ENCODE measurements around the gene EPHB2. TPM values are rescaled to one million over a fixed set of nuclear protein-coding genes. Genes with fewer than 3 reads are reported as not detected.
A peak's percentile ranks its signal among the peaks of the same experiment; 100 is the strongest.

Gene EPHB2
- total RNA-seq, 1 donor from 2014 or later = 3.9 TPM

DNA sequence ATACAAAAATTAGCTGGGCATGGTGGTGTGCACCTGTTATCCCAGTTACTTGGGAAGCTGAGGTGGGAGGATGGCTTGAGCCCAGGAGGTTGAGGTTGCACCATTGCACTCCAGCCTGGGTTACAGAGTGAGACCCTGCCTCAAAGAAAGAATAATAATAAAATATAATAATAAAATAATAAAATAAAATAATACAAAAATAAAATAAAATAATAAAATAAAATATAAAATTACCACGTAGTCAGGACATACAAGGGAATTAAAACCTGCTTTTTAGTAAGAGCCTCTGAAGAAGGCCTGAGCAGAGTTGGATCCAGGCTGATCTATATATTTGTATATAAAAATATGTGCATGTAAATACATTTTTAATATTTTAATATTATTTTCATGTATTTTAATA is 41.7 kb downstream of the EPHB2 start:
- Histone ChIP-seq H3K4me3 (no peak overlapping the region), H3K9me3 (no peaks in the 10 kb centered on the region), H3K27me3 (no peaks in the 10 kb centered on the region), H3K27ac (no peak overlapping the region), H3K4me1 (peaks cover 25% of the 10 kb centered on the region), H3K36me3 (no peaks in the 10 kb centered on the region)
- intact Hi-C loops (cut with DNase I) = no loop called here
- DNase-seq (ENCODE audit: extremely low spot score in 2 of 2) = no peak
- TF ChIP-seq, protein P1, sequence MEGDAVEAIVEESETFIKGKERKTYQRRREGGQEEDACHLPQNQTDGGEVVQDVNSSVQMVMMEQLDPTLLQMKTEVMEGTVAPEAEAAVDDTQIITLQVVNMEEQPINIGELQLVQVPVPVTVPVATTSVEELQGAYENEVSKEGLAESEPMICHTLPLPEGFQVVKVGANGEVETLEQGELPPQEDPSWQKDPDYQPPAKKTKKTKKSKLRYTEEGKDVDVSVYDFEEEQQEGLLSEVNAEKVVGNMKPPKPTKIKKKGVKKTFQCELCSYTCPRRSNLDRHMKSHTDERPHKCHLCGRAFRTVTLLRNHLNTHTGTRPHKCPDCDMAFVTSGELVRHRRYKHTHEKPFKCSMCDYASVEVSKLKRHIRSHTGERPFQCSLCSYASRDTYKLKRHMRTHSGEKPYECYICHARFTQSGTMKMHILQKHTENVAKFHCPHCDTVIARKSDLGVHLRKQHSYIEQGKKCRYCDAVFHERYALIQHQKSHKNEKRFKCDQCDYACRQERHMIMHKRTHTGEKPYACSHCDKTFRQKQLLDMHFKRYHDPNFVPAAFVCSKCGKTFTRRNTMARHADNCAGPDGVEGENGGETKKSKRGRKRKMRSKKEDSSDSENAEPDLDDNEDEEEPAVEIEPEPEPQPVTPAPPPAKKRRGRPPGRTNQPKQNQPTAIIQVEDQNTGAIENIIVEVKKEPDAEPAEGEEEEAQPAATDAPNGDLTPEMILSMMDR (IDR thresholded peaks at IDR 0.05) = no peak
- TF ChIP-seq POLR2A (IDR thresholded peaks at IDR 0.05) (no peak), POLR2AphosphoS5 (IDR thresholded peaks at IDR 0.05; ENCODE audit: insufficient read depth in 1 of 2, low read depth in 1 of 2) (no peak)

DNA sequence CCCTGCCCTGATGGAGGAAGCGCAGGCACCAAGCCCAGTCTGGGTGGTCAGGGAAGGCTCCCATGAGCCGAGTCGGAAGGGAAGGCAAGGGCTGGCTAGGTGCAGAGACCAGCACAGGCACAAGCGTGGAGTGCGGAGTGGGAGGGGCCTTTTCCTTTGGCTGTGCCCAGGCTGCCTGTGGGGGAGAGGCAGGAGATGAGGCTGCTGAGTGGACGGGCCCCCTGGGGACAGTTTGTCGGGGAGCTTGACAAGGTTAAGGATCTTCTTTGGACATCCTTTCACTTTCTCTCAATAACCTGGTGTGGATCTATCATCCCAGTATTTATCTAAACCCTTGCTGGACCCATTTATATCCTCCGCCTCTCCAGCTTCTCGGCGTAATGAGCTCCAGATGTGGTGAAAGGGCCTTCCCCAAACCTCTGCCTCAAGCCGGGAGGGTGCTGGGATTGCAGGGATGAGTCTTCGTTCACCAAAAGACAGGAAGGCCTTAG is 42.9 kb downstream of the EPHB2 start:
- intact Hi-C loops (cut with DNase I) = no loop called here
- H3K36me3 ChIP-seq = no peaks in the 10 kb centered on the region
- H3K27ac ChIP-seq = peak overlapping the region; percentile 49
- no peak for DNase-seq (ENCODE audit: extremely low spot score in 2 of 2)
- H3K4me3 ChIP-seq = no peak overlapping the region
- no peaks in the 10 kb centered on the region for H3K27me3 ChIP-seq
- H3K9me3 ChIP-seq = no peaks in the 10 kb centered on the region
- TF ChIP-seq, protein P1 (IDR thresholded peaks at IDR 0.05) = no peak
- peak in 1 of 2 donors; percentile 35 for TF ChIP-seq POLR2AphosphoS5 (IDR thresholded peaks at IDR 0.05; ENCODE audit: insufficient read depth in 1 of 2, low read depth in 1 of 2)
- H3K4me1 ChIP-seq = peaks cover 25% of the 10 kb centered on the region

DNA sequence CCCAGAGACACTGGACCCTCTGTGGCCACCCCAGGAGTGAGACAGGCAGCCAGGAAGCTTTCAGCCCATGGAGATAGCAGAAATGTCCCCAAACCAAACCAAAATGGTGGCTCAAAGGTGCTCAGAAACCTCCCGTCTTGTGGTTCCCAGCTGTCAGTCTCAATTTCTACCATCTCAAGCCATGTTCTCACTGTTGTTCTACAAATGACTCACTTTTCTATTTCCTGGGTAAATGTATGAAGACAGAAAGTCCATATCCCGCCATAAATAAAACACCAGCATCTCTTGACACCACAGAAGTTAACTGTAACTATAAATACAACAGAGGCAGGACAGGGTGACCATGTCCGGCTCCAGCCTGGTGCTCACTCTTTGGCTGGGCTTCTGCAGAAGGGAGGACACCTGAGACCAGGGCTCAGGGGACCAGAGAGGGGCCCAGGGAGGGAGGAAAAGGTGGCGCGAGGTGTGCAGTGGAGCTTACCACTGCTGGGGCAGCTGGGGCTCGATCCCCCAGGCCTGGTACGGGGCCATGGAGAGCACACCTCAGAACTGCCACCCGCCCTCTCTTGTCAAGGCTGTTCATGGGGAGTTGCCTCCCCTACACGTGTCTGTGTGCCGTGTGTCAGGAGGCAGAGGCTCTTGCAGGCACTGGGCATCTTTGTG is 43.6 kb downstream of the EPHB2 start:
- Histone ChIP-seq H3K4me3 (no peak overlapping the region), H3K27ac (peak overlapping the region; percentile 49), H3K36me3 (no peaks in the 10 kb centered on the region), H3K4me1 (peaks cover 25% of the 10 kb centered on the region), H3K27me3 (no peaks in the 10 kb centered on the region), H3K9me3 (no peaks in the 10 kb centered on the region)
- DNase-seq (ENCODE audit: extremely low spot score in 2 of 2) = no peak
- intact Hi-C loops (cut with DNase I) = no loop called here
- TF ChIP-seq POLR2AphosphoS5 (IDR thresholded peaks at IDR 0.05; ENCODE audit: insufficient read depth in 1 of 2, low read depth in 1 of 2) (no peak), POLR2A (IDR thresholded peaks at IDR 0.05) (no peak)
- TF ChIP-seq, protein P1 (IDR thresholded peaks at IDR 0.05) = no peak

DNA sequence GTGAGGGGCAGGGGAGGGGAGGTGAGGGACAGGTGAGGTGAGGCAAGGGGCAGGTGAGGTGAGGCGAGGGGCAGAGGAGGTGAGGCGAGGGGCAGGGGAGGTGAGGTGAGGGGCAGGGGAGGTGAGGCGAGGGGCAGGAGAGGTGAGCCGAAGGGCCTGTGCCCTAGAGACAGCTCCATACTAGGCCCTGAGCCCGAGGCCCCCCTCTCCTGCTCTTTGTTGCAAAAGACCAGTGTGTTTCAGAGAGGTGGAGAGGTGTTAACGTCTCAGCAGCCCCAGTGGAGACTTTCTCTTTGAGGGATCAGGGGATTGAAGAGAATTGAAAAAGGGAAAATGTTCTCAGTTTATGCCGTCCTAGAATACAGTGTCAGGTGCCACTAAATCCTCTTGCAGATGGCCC is 44.2 kb downstream of the EPHB2 start:
- peaks cover 25% of the 10 kb centered on the region for H3K4me1 ChIP-seq
- TF ChIP-seq POLR2AphosphoS5 (IDR thresholded peaks at IDR 0.05; ENCODE audit: insufficient read depth in 1 of 2, low read depth in 1 of 2) (no peak), POLR2A (IDR thresholded peaks at IDR 0.05) (no peak)
- TF ChIP-seq, protein P1 (IDR thresholded peaks at IDR 0.05) = no peak
- H3K27ac ChIP-seq = no peak overlapping the region
- no peak for DNase-seq (ENCODE audit: extremely low spot score in 2 of 2)
- no peaks in the 10 kb centered on the region for H3K36me3 ChIP-seq
- no peaks in the 10 kb centered on the region for H3K27me3 ChIP-seq
- no peak overlapping the region for H3K4me3 ChIP-seq
- intact Hi-C loops (cut with DNase I) = no loop called here
- H3K9me3 ChIP-seq = no peaks in the 10 kb centered on the region

DNA sequence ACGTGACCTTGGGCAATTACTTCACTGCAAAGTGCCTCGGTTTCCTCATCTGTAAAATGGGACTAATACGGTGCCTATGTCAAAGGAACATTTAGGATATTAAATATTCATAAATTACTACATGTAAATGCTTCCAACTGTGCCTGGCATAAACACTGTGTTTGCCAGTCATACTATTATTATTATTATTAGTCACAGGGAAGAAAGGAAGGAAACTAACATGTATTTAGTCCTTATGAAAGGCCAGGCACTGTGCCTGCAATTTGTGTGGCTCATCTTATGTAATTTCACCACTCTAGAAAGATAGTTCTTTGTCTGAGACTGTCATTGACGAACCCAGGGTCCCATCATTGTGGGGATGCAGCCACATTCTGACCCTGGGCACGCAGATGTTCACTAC is 45.0 kb downstream of the EPHB2 start:
- TF ChIP-seq POLR2A (IDR thresholded peaks at IDR 0.05) = no peak
- TF ChIP-seq, protein P1 (IDR thresholded peaks at IDR 0.05) = no peak
- no peak for TF ChIP-seq POLR2AphosphoS5 (IDR thresholded peaks at IDR 0.05; ENCODE audit: insufficient read depth in 1 of 2, low read depth in 1 of 2)
- DNase-seq (ENCODE audit: extremely low spot score in 2 of 2) = no peak
- no peaks in the 10 kb centered on the region for H3K27me3 ChIP-seq
- no peak overlapping the region for H3K4me3 ChIP-seq
- H3K27ac ChIP-seq = no peak overlapping the region
- H3K9me3 ChIP-seq = no peaks in the 10 kb centered on the region
- peaks cover 17% of the 10 kb centered on the region for H3K4me1 ChIP-seq
- no peaks in the 10 kb centered on the region for H3K36me3 ChIP-seq
- intact Hi-C loops (cut with DNase I) = no loop called here

Measured in vagina (tissue), 2 donors.